T-helper 1 cell treated with Interleukin-12 subunit alpha and Interleukin-12 subunit beta and Interleukin-4 antibody, amounts not matched to agents 30 μg/mL and 1 μg/mL, for 36 hours (primary cell): ENCODE data around the gene FNDC5.

ENCODE experiments used
- H3K27ac Mint-ChIP-seq: one replicate; pipeline ENCODE4 v1.8.0; 2021; ENCODE audit warnings: mild to moderate bottlenecking, mixed read lengths
- H3K27me3 Mint-ChIP-seq: one replicate; pipeline ENCODE4 v1.8.0; 2021; ENCODE audit warnings: low read depth, mixed read lengths
- H3K36me3 Mint-ChIP-seq: one replicate; pipeline ENCODE4 v1.8.0; 2021; ENCODE audit warnings: low read depth, mixed read lengths
- H3K4me1 Mint-ChIP-seq: one replicate; pipeline ENCODE4 v1.8.0; 2021; ENCODE audit warnings: low read depth, mixed read lengths
- H3K4me3 Mint-ChIP-seq: one replicate; pipeline ENCODE4 v1.8.0; 2021; ENCODE audit warnings: mild to moderate bottlenecking, moderate library complexity, mixed read lengths
- H3K9me3 Mint-ChIP-seq: one replicate; pipeline ENCODE4 v1.8.0; 2021; ENCODE audit warnings: mixed read lengths

FNDC5 gene

DNA sequence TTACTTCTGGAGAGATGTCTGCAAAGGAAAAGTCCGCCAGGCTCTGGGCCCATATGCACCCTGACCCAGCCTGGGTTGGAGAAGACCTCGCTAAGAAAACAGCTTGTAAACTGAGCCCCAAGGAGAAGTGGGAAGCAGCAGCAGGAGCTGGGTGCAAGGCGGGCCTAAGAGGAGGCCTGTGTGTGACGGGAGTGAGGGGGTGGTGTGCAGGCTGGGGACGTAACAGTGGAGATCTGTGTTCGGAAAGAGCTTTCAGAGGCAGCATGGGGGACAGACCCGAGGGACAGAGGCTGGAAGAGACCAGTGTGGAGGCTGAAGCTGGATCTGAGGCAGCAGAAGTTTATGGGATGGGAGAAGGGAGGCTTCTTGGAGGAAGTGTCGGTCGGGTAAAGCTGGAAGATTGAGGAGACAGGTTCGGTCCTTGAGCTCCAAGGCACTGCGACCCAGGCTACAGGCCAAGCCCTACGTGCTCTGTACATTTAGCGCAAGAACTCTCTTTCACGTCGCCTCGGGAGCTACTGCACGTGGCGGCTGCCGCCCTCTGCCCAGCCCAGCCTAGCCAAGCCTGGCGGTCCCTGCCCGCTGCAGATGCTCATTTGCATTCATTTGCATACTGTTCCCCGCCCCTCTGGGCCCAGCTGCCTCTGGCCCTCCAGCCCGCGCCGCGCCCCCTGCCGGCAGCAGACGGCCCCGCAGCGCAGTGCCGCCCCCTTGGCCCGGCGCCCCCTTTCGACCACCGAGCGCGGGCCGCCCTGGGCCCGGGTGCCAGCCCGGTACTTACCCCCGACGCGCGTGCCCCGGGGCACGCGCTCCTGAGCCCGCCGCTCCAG is 21.9 kb upstream of the FNDC5 start:
- H3K36me3 Mint-ChIP-seq = no peaks in the 10 kb centered on the region
- peaks cover 3% of the 10 kb centered on the region for H3K4me1 Mint-ChIP-seq
- no peak overlapping the region for H3K27ac Mint-ChIP-seq
- H3K27me3 Mint-ChIP-seq = peaks cover 74% of the 10 kb centered on the region
- peak overlapping the region; percentile 57 for H3K4me3 Mint-ChIP-seq
- no peaks in the 10 kb centered on the region for H3K9me3 Mint-ChIP-seq

DNA sequence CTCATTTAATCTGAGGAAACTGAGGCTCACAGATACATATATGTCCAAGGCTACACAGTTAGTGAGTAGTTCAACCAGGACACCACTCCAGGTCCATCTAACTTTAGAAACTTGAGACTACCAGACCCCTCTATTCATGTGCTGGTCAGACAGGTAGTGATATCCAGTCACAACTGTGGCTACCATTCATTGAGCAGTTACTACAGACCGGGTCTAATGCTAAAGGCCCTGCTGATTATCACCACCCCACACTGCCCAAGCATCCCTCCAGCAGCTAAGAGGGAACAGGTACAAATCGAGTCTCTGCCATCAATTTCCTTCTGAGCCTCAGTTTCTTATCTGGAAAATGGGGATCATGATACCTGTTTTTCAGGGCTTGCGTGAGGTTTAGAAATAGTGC is 20.9 kb upstream of the FNDC5 start:
- no peaks in the 10 kb centered on the region for H3K36me3 Mint-ChIP-seq
- peaks cover 77% of the 10 kb centered on the region for H3K27me3 Mint-ChIP-seq
- H3K4me1 Mint-ChIP-seq = peaks cover 3% of the 10 kb centered on the region
- no peak overlapping the region for H3K27ac Mint-ChIP-seq
- H3K4me3 Mint-ChIP-seq = no peak overlapping the region
- no peaks in the 10 kb centered on the region for H3K9me3 Mint-ChIP-seq

DNA sequence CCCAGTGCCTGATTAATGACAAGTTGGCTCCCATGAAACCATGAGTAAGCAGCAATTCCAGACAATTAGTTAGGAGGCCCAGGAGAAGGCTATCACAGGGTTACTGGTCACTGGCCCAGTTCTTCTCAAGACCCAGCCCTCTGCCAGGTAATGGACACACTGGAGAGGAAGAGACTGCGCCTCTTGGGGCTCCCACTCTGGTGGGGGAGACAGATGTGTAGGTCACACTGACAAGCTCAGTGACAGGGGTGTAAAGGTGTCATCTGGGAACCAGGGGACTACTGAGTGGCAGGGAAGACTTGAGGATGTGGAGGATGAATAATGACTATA is 20.5 kb upstream of the FNDC5 start:
- Mint-ChIP-seq H3K27me3 (peaks cover 74% of the 10 kb centered on the region), H3K27ac (no peak overlapping the region), H3K9me3 (no peaks in the 10 kb centered on the region), H3K4me1 (peaks cover 3% of the 10 kb centered on the region), H3K4me3 (no peak overlapping the region), H3K36me3 (no peaks in the 10 kb centered on the region)

DNA sequence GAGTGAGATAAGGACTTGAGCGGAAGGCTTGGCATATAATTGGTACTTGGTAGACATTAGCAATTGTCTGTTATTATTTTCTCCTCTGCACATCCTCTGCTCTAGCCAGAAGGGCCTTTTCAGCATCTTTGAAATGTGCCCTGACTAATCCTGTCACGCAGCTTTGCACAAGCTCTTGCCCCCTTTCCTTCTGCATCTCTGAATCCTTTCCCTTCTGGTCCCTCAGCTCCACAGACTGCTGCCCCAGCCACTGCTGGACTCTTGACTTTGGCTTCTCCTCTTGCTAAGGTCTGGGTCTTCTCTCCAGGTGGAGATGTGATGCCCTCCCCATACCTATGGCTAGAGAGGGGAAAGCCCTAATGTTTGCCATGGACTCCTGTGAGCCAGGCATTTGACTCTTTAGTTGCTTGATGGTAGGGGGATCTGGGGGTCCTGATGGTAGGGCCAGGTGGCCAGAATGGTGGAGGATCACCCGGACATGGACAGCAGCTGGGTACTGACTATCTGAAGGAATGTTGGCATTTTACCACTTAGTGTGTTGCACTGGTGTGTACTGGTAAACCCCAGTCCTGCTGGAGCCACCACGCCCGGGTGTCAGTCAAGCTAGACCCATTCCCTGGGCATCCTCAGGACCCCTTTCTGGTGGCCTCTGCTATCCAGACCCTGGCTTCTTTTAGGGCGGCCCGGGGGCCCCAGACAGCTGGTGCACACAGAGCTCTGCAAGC is 20.0 kb upstream of the FNDC5 start:
- no peaks in the 10 kb centered on the region for H3K9me3 Mint-ChIP-seq
- peaks cover 3% of the 10 kb centered on the region for H3K4me1 Mint-ChIP-seq
- peaks cover 73% of the 10 kb centered on the region for H3K27me3 Mint-ChIP-seq
- H3K36me3 Mint-ChIP-seq = no peaks in the 10 kb centered on the region
- H3K4me3 Mint-ChIP-seq = no peak overlapping the region
- no peak overlapping the region for H3K27ac Mint-ChIP-seq

DNA sequence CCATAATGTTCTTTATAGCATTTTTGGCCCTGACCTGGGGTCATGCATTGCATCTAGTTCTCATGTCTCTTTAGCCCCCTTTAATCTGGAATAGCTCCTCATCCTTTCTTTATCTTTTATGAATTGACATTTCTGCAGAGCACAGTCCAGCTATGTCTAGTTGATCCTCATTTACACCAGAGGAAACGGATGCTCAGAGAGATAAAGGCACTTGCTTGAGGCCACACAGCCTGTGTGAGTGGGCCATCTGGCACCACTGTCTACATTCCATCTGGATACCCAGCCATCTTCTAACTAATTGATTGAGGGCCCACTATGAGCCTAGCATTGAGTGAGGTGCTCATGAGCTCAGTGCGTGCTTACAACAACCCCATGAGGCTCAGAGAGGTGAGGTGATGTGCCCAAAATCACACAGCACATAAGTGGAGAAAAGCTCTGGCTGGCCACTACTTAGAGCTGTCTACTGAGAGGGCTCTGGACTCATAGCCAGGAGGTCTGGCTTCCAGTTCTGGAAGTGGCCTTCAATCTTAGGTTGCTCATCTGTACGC is 19.1 kb upstream of the FNDC5 start:
- no peak overlapping the region for H3K27ac Mint-ChIP-seq
- no peak overlapping the region for H3K4me3 Mint-ChIP-seq
- peaks cover 7% of the 10 kb centered on the region for H3K4me1 Mint-ChIP-seq
- H3K9me3 Mint-ChIP-seq = no peaks in the 10 kb centered on the region
- no peaks in the 10 kb centered on the region for H3K36me3 Mint-ChIP-seq
- H3K27me3 Mint-ChIP-seq = peaks cover 81% of the 10 kb centered on the region

DNA sequence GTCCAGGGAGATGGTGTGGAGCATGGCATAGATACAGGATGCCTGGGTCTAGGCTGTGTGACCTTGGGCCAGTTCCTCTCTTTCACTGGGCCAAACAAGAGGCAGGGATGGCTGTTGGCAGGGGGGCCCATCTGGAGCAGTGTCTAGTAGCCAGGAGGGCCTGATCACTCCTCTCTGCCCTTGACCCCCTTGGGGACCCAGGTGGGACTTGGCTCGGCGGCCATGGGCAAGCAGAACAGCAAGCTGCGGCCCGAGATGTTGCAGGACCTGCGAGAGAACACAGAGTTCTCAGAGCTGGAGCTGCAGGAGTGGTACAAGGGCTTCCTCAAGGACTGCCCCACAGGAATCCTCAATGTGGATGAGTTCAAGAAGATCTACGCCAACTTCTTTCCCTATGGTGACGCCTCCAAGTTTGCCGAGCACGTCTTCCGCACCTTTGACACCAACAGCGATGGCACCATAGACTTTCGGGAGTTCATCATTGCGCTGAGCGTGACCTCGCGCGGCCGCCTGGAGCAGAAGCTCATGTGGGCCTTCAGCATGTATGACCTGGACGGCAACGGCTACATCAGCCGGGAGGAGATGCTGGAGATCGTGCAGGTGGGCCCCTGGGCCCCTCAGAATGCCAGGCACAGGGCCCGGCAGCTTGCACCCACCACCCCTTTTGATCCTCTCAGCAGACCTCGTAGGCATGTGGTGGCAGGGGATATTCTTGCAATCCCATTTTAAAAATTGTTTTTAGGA is 18.1 kb upstream of the FNDC5 start:
- Mint-ChIP-seq H3K9me3 (no peaks in the 10 kb centered on the region), H3K4me3 (no peak overlapping the region), H3K4me1 (peaks cover 7% of the 10 kb centered on the region), H3K36me3 (no peaks in the 10 kb centered on the region), H3K27ac (no peak overlapping the region), H3K27me3 (peaks cover 81% of the 10 kb centered on the region)

DNA sequence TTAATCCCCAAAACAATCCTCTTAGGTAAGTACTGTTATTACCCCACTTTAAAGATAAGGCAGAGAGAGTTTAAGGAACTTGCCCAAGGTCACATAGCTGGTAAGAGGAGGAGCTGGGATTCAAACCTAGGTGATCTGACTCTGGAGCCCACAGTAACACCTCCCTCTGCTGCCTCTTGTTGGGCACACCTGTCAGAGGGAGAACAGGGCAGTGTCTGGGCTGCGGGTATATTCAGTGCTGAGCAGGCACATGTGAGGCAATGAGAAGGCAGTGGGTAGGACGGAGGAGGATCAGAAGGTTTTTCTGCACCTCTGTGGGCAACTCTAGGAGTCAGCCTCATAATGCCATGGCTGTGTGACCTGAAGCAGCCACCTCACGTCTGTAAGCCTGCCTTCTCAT is 17.4 kb upstream of the FNDC5 start:
- Mint-ChIP-seq H3K36me3 (no peaks in the 10 kb centered on the region), H3K27me3 (peaks cover 85% of the 10 kb centered on the region), H3K4me1 (peaks cover 7% of the 10 kb centered on the region)

DNA sequence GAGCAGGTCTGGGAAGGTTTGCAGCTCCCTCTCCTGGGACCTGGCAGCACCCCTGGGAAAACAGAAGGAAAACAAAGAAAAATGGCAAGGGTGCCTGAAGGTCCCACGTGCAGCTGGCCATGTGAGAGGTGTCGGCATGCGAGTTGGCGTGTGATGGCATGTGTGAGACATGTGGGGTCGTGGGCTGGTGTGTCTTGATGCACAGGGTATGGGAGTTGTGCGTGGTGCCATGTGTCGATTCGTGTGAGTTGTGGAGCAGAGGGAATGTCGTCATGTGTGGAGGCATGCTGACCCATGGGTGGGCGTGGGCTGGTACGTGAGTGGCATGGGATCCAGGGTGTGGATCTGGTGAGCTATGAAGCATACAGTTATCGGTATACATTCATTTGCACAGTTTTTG is 16.9 kb upstream of the FNDC5 start:
- no peaks in the 10 kb centered on the region for H3K9me3 Mint-ChIP-seq
- H3K36me3 Mint-ChIP-seq = no peaks in the 10 kb centered on the region
- peaks cover 84% of the 10 kb centered on the region for H3K27me3 Mint-ChIP-seq
- H3K4me1 Mint-ChIP-seq = peaks cover 7% of the 10 kb centered on the region
- H3K27ac Mint-ChIP-seq = no peak overlapping the region
- H3K4me3 Mint-ChIP-seq = no peak overlapping the region

More for the DNA sequence above, 17.4 kb upstream of the FNDC5 start:
- Mint-ChIP-seq H3K27ac (no peak overlapping the region), H3K4me3 (no peak overlapping the region), H3K9me3 (no peaks in the 10 kb centered on the region)

DNA sequence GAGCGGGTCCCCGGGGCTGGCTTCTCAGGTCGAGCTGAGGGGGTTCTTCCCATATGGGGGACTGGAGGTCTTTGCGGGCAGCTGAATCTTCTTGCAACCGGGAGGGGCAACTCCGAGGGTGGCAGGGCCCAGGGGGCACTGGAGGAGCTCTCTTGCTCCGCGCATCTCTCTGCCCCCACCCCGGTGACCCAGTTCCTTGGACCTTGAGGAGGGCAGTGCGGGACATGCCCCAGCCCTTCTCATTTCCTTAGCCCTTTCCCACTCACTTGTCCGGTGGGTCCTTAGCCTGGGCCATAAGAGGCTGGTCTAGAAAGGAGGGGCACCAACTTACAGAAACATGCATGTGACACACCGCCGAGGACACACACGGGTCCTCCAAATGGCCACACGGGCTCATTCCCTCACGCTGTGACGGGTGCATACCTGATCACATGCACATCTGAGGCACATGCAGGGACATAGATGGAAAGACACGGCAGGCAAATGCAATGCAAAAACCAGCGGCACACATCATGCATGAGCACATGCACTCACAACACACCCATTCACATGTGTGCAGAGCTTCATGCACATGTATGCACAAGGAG is 16.2 kb upstream of the FNDC5 start:
- H3K4me3 Mint-ChIP-seq = no peak overlapping the region
- H3K4me1 Mint-ChIP-seq = peaks cover 4% of the 10 kb centered on the region
- H3K27ac Mint-ChIP-seq = no peak overlapping the region
- H3K36me3 Mint-ChIP-seq = no peaks in the 10 kb centered on the region
- peaks cover 77% of the 10 kb centered on the region for H3K27me3 Mint-ChIP-seq
- H3K9me3 Mint-ChIP-seq = no peaks in the 10 kb centered on the region

DNA sequence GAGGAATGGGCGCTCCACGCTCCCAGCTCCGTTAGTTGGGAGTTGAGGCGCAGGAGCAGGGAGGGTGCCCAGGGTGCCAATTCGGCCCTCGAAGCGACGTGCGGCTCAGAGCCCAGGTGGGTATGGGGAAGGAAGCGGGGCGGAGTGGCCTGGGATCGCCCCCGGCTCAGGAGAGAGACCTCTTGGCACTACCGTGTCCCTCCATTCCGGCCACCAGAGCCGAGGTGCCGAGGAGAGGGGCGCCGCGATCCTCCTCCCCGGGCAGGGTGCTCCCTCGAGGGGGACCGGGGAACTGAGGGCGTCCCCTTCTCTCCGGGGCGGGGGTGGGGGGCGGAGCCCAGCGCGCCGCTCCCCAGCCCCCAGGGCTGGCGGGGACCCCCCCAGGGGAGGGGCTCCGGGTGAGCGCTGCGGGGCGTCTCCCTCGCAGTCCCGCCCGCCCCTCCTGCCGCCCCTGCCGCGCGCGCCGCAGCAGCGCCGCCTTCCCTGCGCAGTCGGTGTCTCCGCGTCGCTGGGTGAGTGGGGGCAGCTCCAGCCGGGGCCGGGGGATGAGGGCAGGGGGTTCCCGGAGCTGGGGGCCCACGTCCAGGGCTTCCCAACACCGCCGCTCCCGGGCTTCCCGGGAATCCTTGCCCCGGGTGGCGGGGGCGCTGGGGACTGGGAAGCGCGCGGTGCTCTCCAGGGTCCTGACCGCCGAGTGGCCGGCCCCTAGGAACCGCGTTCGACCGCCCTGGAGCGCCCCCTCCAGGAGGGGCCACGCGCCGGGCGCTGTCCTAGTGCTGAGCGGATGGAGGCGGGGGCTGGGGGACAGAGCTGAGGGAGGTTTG is 15.5 kb upstream of the FNDC5 start, which contains the start of gene HPCA:
HPCA (plus strand) TSS at position 488 of the 824 bp plus-strand sequence. CDS start 2,408 bp downstream, outside the sequence.
- Mint-ChIP-seq H3K27me3 (peaks cover 71% of the 10 kb centered on the region), H3K9me3 (no peaks in the 10 kb centered on the region), H3K36me3 (no peaks in the 10 kb centered on the region), H3K4me3 (no peak within 1 kb of the TSS), H3K27ac (no peak within 1 kb of the TSS), H3K4me1 (peaks cover 4% of the 10 kb centered on the region)

DNA sequence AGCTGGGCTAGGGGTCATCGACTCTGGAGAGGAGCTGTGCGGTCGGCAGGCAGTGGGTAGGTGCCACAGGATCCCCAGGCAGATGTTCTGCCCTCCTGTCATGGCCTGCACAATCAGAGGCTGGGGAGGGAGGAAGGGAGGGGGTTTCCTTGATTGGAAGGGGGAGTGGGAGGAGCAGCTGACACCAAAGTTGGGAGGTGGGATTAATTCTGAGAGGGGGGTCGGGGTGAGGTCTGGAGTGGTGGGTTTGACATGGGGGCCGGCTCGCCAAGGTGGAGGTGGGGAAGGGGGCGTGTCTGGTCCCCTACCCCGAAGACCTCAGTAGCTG is 14.9 kb upstream of the FNDC5 start:
- H3K4me1 Mint-ChIP-seq = peaks cover 4% of the 10 kb centered on the region
- H3K9me3 Mint-ChIP-seq = no peaks in the 10 kb centered on the region
- H3K4me3 Mint-ChIP-seq = no peak overlapping the region
- H3K27ac Mint-ChIP-seq = no peak overlapping the region
- H3K27me3 Mint-ChIP-seq = peaks cover 71% of the 10 kb centered on the region
- no peaks in the 10 kb centered on the region for H3K36me3 Mint-ChIP-seq

DNA sequence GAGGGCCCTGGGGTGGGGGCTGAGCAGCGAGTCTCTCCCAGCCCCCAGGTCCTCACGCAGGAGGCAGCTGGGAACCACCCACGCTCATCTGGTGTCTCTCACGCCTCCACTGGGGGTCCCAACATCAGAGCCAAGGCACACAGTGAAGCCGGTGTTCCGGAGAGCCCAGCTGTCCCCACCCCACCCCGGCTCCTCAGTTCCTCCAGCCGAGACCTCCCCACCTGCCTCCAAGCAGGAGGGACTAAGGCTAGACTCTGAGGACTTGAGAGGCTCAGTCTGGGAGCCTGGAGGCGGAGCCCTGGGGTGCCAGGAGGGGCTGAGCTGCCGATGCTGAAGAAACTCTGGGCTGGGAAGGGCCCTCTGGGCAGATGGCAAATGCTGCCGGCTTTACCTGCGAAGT is 14.0 kb upstream of the FNDC5 start:
- H3K9me3 Mint-ChIP-seq = no peaks in the 10 kb centered on the region
- H3K36me3 Mint-ChIP-seq = no peaks in the 10 kb centered on the region
- no peak overlapping the region for H3K4me3 Mint-ChIP-seq
- peaks cover 4% of the 10 kb centered on the region for H3K4me1 Mint-ChIP-seq
- peaks cover 65% of the 10 kb centered on the region for H3K27me3 Mint-ChIP-seq
- no peak overlapping the region for H3K27ac Mint-ChIP-seq

DNA sequence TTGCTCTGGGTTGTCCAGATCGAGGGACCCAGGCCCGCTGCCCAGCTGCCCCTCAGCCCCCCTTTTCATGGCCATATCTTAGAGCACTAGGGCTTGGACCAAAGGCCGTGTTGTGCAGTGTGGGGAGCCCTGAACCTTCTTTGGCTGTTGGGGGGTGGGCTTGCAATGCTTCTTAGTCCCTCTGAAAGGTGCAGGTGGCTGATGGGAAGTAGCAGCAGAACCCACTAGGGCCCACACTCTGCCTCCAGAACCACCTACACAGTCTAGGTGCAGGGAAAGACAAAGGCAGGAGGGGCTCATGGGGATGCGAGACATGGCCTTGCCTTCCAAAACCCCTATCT is 13.3 kb upstream of the FNDC5 start:
- H3K9me3 Mint-ChIP-seq = no peaks in the 10 kb centered on the region
- H3K4me3 Mint-ChIP-seq = no peak overlapping the region
- H3K27me3 Mint-ChIP-seq = peaks cover 57% of the 10 kb centered on the region
- peaks cover 4% of the 10 kb centered on the region for H3K4me1 Mint-ChIP-seq
- H3K27ac Mint-ChIP-seq = no peak overlapping the region
- no peaks in the 10 kb centered on the region for H3K36me3 Mint-ChIP-seq
